PFSK-1 (cell line): ENCODE data around the gene NBEA.

Experiments used
- FOXP2 ChIP-seq: optimal IDR thresholded peaks from 2 replicates; pipeline ENCODE3; 2011; ENCODE audit warnings: borderline replicate concordance, control low read depth, inconsistent platforms; ENCODE audit not compliant: insufficient read depth; ENCODE audit errors: extremely low read length, extremely low read depth
- POLR2AphosphoS5 ChIP-seq: IDR thresholded peaks from 2 replicates; pipeline ENCODE4 v1.6.1; 2012; ENCODE audit warnings: low read depth, mild to moderate bottlenecking, control low read depth, low read length, moderate library complexity
- REST ChIP-seq, 2 experiments: IDR thresholded peaks; 2 replicates each; pipeline versions ENCODE4 v1.6.1 to v1.8.0; 2011 to 2012; ENCODE audit warnings: low read depth in 2 of 2, low read length in 2 of 2, control low read depth in 1 of 2, inconsistent platforms in 1 of 2, mild to moderate bottlenecking in 1 of 2, moderate library complexity in 1 of 2; ENCODE audit not compliant: insufficient read depth in 1 of 2
- SIN3A ChIP-seq: IDR thresholded peaks from 2 replicates; pipeline ENCODE4 v1.6.1; 2012; ENCODE audit warnings: mild to moderate bottlenecking, low read length, moderate library complexity, borderline replicate concordance; ENCODE audit not compliant: insufficient read depth
- TAF1 ChIP-seq: IDR thresholded peaks from 2 replicates; pipeline ENCODE4 v1.6.1; 2012; ENCODE audit warnings: low read length, control low read depth, borderline replicate concordance; ENCODE audit not compliant: insufficient read depth

NBEA gene

GRCh38 chr13:35554972-35555623 is 613.0 kb downstream of the NBEA start:
- TF ChIP-seq REST (IDR thresholded peaks at IDR 0.05; ENCODE audit: insufficient read depth in 1 of 2, low read depth in 2 of 2, low read length in 2 of 2) (no peak), FOXP2 (no peak), SIN3A (no peak), POLR2AphosphoS5 (no peak), TAF1 (no peak)

GRCh38 chr13:35557475-35557874 is 615.4 kb downstream of the NBEA start:
- no peak for TF ChIP-seq FOXP2
- TF ChIP-seq TAF1, result no peak
- no peak for TF ChIP-seq REST (IDR thresholded peaks at IDR 0.05; ENCODE audit: insufficient read depth in 1 of 2, low read depth in 2 of 2, low read length in 2 of 2)
- TF ChIP-seq SIN3A, result no peak
- TF ChIP-seq POLR2AphosphoS5, result no peak

GRCh38 chr13:35561540-35561939 is 619.5 kb downstream of the NBEA start:
- TF ChIP-seq REST (IDR thresholded peaks at IDR 0.05; ENCODE audit: insufficient read depth in 1 of 2, low read depth in 2 of 2, low read length in 2 of 2) (no peak), TAF1 (no peak), FOXP2 (no peak), SIN3A (no peak), POLR2AphosphoS5 (no peak)

- no peak for TF ChIP-seq FOXP2
- TF ChIP-seq POLR2AphosphoS5, result no peak
- no peak for TF ChIP-seq REST (IDR thresholded peaks at IDR 0.05; ENCODE audit: insufficient read depth in 1 of 2, low read depth in 2 of 2, low read length in 2 of 2)
These were observed 623.2 kb downstream of the NBEA start for GRCh38 chr13:35565273-35565672.

GRCh38 chr13:35566340-35566739 is 624.3 kb downstream of the NBEA start:
- TF ChIP-seq SIN3A, result no peak
- no peak for TF ChIP-seq POLR2AphosphoS5
- no peak for TF ChIP-seq FOXP2
- TF ChIP-seq TAF1, result no peak
- no peak for TF ChIP-seq REST (IDR thresholded peaks at IDR 0.05; ENCODE audit: insufficient read depth in 1 of 2, low read depth in 2 of 2, low read length in 2 of 2)
